B cell (primary cell): ENCODE results near the gene AFG1L. TPM values are rescaled to one million over a fixed set of nuclear protein-coding genes. Genes with fewer than 3 reads are reported as not detected.

Source experiments
- ATAC-seq: fragments of 200-7000 bp; cut with Tn5 transposase; one replicate; pipeline ENCODE4 v1.10.0; 2021; ENCODE audit warnings: low read depth, mild to moderate bottlenecking, moderate number of reproducible peaks, moderate library complexity
- CTCF ChIA-PET: fragments of 350-600 bp; sonication (Branson Sonifier 250); formaldehyde crosslinking; loops from one replicate; lab custom pipeline; 2021; ENCODE audit warnings: antibody characterized with exemption, inconsistent platforms; lab: Charles Lee
- POLR2A ChIA-PET: fragments of 350-600 bp; sonication (Branson Sonifier 250); formaldehyde crosslinking; loops from one replicate; lab custom pipeline; 2021; ENCODE audit warnings: antibody characterized with exemption; lab: Charles Lee
- DNase-seq: peaks from one replicate; pipeline ENCODE4 v3.0.0; 2013
- H2AFZ ChIP-seq: 2 replicates; pipeline ENCODE4 v1.6.1; 2012; ENCODE audit warnings: mild to moderate bottlenecking, low read depth, low read length; ENCODE audit not compliant: insufficient read depth, poor library complexity, severe bottlenecking
- H3K27ac ChIP-seq, 2 donors: 1 replicate in 1 of 2; 2 replicates in 1 of 2; pipeline ENCODE4 v1.5.1; 2012 to 2013; ENCODE audit warnings: low read length in 2 of 2, mild to moderate bottlenecking in 2 of 2, moderate library complexity in 1 of 2
- H3K27me3 ChIP-seq, 4 experiments: fragments of 200-600 bp in 1 of 4; sonication (generic) in 1 of 4; replicated peaks in 1 of 4; 1 replicate in 2 of 4; 2 replicates in 2 of 4; pipeline versions ENCODE4 v1.6.1 to v1.7.0; 2013 to 2016; ENCODE audit warnings: low read length in 3 of 4, mild to moderate bottlenecking in 2 of 4, mixed read lengths in 1 of 4, moderate library complexity in 1 of 4; ENCODE audit not compliant: insufficient read depth in 4 of 4, control insufficient read depth in 3 of 4; ENCODE audit errors: control extremely low read depth in 1 of 4
- H3K36me3 ChIP-seq, 2 experiments: replicated peaks in 1 of 2; 1 replicate in 1 of 2; 2 replicates in 1 of 2; pipeline versions ENCODE4 v1.6.1 to v1.7.1; 2013; ENCODE audit warnings: low read length in 1 of 2; ENCODE audit not compliant: insufficient read depth in 2 of 2, control insufficient read depth in 1 of 2; ENCODE audit errors: control extremely low read depth in 1 of 2, extremely low read depth in 1 of 2
- H3K4me1 ChIP-seq, 2 donors: fragments of 200-600 bp in 1 of 2; sonication (generic) in 1 of 2; 1 replicate in 1 of 2; 2 replicates in 1 of 2; pipeline versions ENCODE4 v1.5.1 to v1.6.1; 2013 to 2017; ENCODE audit warnings: low read length in 2 of 2; ENCODE audit not compliant: control insufficient read depth in 2 of 2, insufficient read depth in 2 of 2
- H3K4me2 ChIP-seq: replicated peaks from 2 replicates; pipeline ENCODE3; 2012; ENCODE audit warnings: mild to moderate bottlenecking, low read depth, low read length; ENCODE audit not compliant: poor library complexity, severe bottlenecking
- H3K4me3 ChIP-seq, 5 experiments: fragments of 200-600 bp in 1 of 5; sonication (generic) in 1 of 5; 1 replicate in 3 of 5; 2 replicates in 2 of 5; pipeline versions ENCODE4 v1.5.1 to v1.7.0; 2011 to 2016; ENCODE audit warnings: low read length in 4 of 5, mild to moderate bottlenecking in 4 of 5, low read depth in 2 of 5, control low read depth in 1 of 5, moderate library complexity in 1 of 5; ENCODE audit not compliant: insufficient read depth in 1 of 5; ENCODE audit errors: control extremely low read depth in 1 of 5, extremely low read depth in 1 of 5
- H3K79me2 ChIP-seq: fragments of 200-600 bp; sonication (generic); one replicate; pipeline ENCODE4 v1.6.0; 2016; ENCODE audit warnings: low read length; ENCODE audit not compliant: control insufficient read depth, insufficient read depth
- H3K9ac ChIP-seq: fragments of 200-600 bp; sonication (generic); 2 replicates; pipeline ENCODE4 v1.6.1; 2017; ENCODE audit warnings: mild to moderate bottlenecking, low read length, moderate library complexity
- H3K9me3 ChIP-seq, 3 donors: one replicate each; pipeline versions ENCODE4 v1.6.1 to v1.7.1; 2013; ENCODE audit warnings: low read length in 2 of 3; ENCODE audit not compliant: control insufficient read depth in 2 of 3, insufficient read depth in 1 of 3; ENCODE audit errors: control extremely low read depth in 1 of 3
- H4K20me1 ChIP-seq: 2 replicates; pipeline ENCODE4 v1.6.0; 2012; ENCODE audit warnings: mild to moderate bottlenecking, low read length; ENCODE audit not compliant: insufficient read depth, control insufficient read depth, poor library complexity, severe bottlenecking
- H3K27ac Mint-ChIP-seq: one replicate; pipeline ENCODE4 v1.8.0; 2021; ENCODE audit warnings: mixed read lengths
- H3K27me3 Mint-ChIP-seq: one replicate; pipeline ENCODE4 v1.8.0; 2021; ENCODE audit warnings: mixed read lengths
- H3K4me1 Mint-ChIP-seq: one replicate; pipeline ENCODE4 v1.8.0; 2021; ENCODE audit warnings: mixed read lengths
- H3K4me3 Mint-ChIP-seq: one replicate; pipeline ENCODE4 v1.8.0; 2021; ENCODE audit warnings: mixed read lengths
- H3K9me3 Mint-ChIP-seq: one replicate; pipeline ENCODE4 v1.8.0; 2022; ENCODE audit warnings: mixed read lengths; ENCODE audit not compliant: insufficient read depth
- CTCF ChIP-seq: fragments of 200-600 bp; IDR thresholded peaks from one replicate; pipeline ENCODE4 v1.8.0; 2022; ENCODE audit warnings: antibody characterized with exemption, mild to moderate bottlenecking
- EZH2 ChIP-seq: IDR thresholded peaks from 2 replicates; pipeline ENCODE4 v1.6.1; 2012; ENCODE audit warnings: borderline replicate concordance, low read depth, mild to moderate bottlenecking, moderate library complexity, low read length; ENCODE audit not compliant: insufficient read depth, poor library complexity, severe bottlenecking
- WGBS: methylation state at CpG from one replicate; pipeline ENCODE4 v1.1.5; 2013; ENCODE audit warnings: missing lambda C conversion rate; ENCODE audit not compliant: insufficient coverage; 5-methylcytosine and 5-hydroxymethylcytosine counted together
- intact Hi-C: fragments of 100-400 bp; cut with micrococcal nuclease; formaldehyde crosslinking; loops from one replicate; pipeline ENCODE4 v1.10.0; 2022
- polyA plus RNA-seq: library from polyadenylated mRNA; depleted of rRNA; stranded (reverse); fragments of >200 nt; gene quantifications from 2 replicates; pipeline ENCODE4 v1.2.3, GENCODE V29; 2012
- total RNA-seq, 2 donors: library from RNA; stranded (reverse); fragments of 120-200 nt in 1 of 2; gene quantifications; 1 replicate in 1 of 2; 2 replicates in 1 of 2; pipeline versions ENCODE4 v1.2.3 to v1.2.4, GENCODE V29; 2013 to 2022

Gene AFG1L
- total and polyA plus RNA-seq, 2 donors (not counting 1 experiment from before 2014, with no cell fraction given) = 1.8 to 14.2 TPM

GRCh38 chr6:108518714-108519576, 224.1 kb downstream of the AFG1L start:
- H2AFZ ChIP-seq = no peak overlapping the region
- ATAC-seq = no peak
- DNase-seq = no peak
- CTCF ChIA-PET = interaction anchor here (1.0 to 1.5 kb wide), 2 partner anchors 14 to 557 kb away, joined by 3 to 4 read pairs; no protein-coding TSS in a partner anchor
- H3K27ac Mint-ChIP-seq = no peak overlapping the region
- H3K4me2 ChIP-seq = no peak overlapping the region
- TF ChIP-seq EZH2 (no peak), CTCF (no peak)
- H4K20me1 ChIP-seq = no peaks in the 10 kb centered on the region
- H3K4me3 ChIP-seq = no peak overlapping the region
- no peaks in the 10 kb centered on the region for H3K4me1 Mint-ChIP-seq
- H3K9me3 Mint-ChIP-seq = no peaks in the 10 kb centered on the region
- no peak overlapping the region for H3K4me3 Mint-ChIP-seq
- POLR2A ChIA-PET = no interaction called here
- intact Hi-C loops = no loop called here
- H3K27me3 Mint-ChIP-seq = no peaks in the 10 kb centered on the region
- H3K27ac ChIP-seq = no peak overlapping the region
- peaks cover 0 to 2% of the 10 kb centered on the region in 2 experiments for H3K36me3 ChIP-seq
- no CpG with 5 or more reads among the region's 5 CpGs for WGBS
- no peaks in the 10 kb centered on the region for H3K9me3 ChIP-seq
- no peak overlapping the region for H3K9ac ChIP-seq
- H3K79me2 ChIP-seq = no peaks in the 10 kb centered on the region
- H3K4me1 ChIP-seq = no peaks in the 10 kb centered on the region
- no peaks in the 10 kb centered on the region for H3K27me3 ChIP-seq

GRCh38 chr6:108521616-108522107, 226.8 kb downstream of the AFG1L start:
- CTCF ChIA-PET = interaction anchor here (0.7 to 1.0 kb wide), 3 partner anchors 315 to 654 kb away, joined by 3 read pairs; no protein-coding TSS in a partner anchor

More at GRCh38 chr6:108521616-108522107, 226.8 kb downstream of the AFG1L start:
- no peaks in the 10 kb centered on the region for H3K79me2 ChIP-seq
- H3K9me3 ChIP-seq = no peaks in the 10 kb centered on the region
- no peak for ATAC-seq
- peaks cover 0 to 2% of the 10 kb centered on the region in 2 experiments for H3K36me3 ChIP-seq
- H3K27me3 ChIP-seq = no peaks in the 10 kb centered on the region
- H2AFZ ChIP-seq = no peak overlapping the region
- no peak overlapping the region for H3K27ac ChIP-seq
- H3K4me3 ChIP-seq = no peak overlapping the region
- Mint-ChIP-seq H3K4me1 (no peaks in the 10 kb centered on the region), H3K27me3 (no peaks in the 10 kb centered on the region), H3K4me3 (no peak overlapping the region), H3K27ac (no peak overlapping the region), H3K9me3 (no peaks in the 10 kb centered on the region)
- no CpG with 5 or more reads among the region's 1 CpG for WGBS
- H3K9ac ChIP-seq = no peak overlapping the region
- no peak for TF ChIP-seq EZH2
- TF ChIP-seq CTCF = no peak
- POLR2A ChIA-PET = no interaction called here
- no peak overlapping the region for H3K4me2 ChIP-seq
- H3K4me1 ChIP-seq = no peaks in the 10 kb centered on the region
- no peak for DNase-seq
- intact Hi-C loops = no loop called here
- no peaks in the 10 kb centered on the region for H4K20me1 ChIP-seq
